Left lung (tissue), 10 donors: ENCODE measurements around the gene TCP11. TPM values are rescaled to one million over a fixed set of nuclear protein-coding genes. Genes with fewer than 3 reads are reported as not detected.

Source experiments
- ATAC-seq: fragments of 200-7000 bp; cut with Tn5 transposase; one replicate; pipeline ENCODE4 v1.9.1; 2020; ENCODE audit warnings: moderate library complexity
- DNase-seq, 4 donors: peaks; one replicate each; pipeline ENCODE4 v3.0.0-alpha.2; 2013 to 2020
- H3K27ac ChIP-seq, 2 donors: fragments of 200-600 bp; sonication (generic) in 1 of 2; one replicate each; pipeline versions ENCODE4 v1.5.0 to v1.8.0; 2020 to 2021
- H3K27me3 ChIP-seq, 2 donors: fragments of 200-600 bp; sonication (generic) in 1 of 2; one replicate each; pipeline versions ENCODE4 v1.5.0 to v1.8.0; 2020 to 2021
- H3K36me3 ChIP-seq, 2 donors: fragments of 200-600 bp; sonication (generic) in 1 of 2; one replicate each; pipeline versions ENCODE4 v1.5.0 to v1.8.0; 2020 to 2021
- H3K4me1 ChIP-seq, 2 donors: fragments of 200-600 bp; one replicate each; pipeline ENCODE4 v1.8.0; 2021
- H3K4me3 ChIP-seq, 2 donors: fragments of 200-600 bp; sonication (generic) in 1 of 2; one replicate each; pipeline versions ENCODE4 v1.5.0 to v1.8.0; 2020 to 2021; ENCODE audit warnings: mild to moderate bottlenecking in 1 of 2
- H3K9me3 ChIP-seq, 2 donors: fragments of 200-600 bp; sonication (generic) in 1 of 2; one replicate each; pipeline versions ENCODE4 v1.5.0 to v1.8.0; 2020 to 2021
- CTCF ChIP-seq, 2 donors: fragments of 200-600 bp; sonication (generic) in 1 of 2; IDR thresholded peaks; one replicate each; pipeline versions ENCODE4 v1.5.0 to v1.8.0; 2021; ENCODE audit warnings: antibody characterized with exemption in 2 of 2
- intact Hi-C, 2 donors: fragments of 100-400 bp; cut with DNase I; formaldehyde crosslinking; loops; one replicate each; pipeline versions ENCODE4 v1.11.2 to v1.14.2; 2022
- polyA plus RNA-seq, 6 donors: library from polyadenylated mRNA; unstranded; fragments of 120-200 nt; gene quantifications; one replicate each; pipeline ENCODE4 v1.2.1, GENCODE V29; 2013; ENCODE audit not compliant: insufficient read length in 6 of 6
- total RNA-seq, 2 donors: library from RNA; stranded (reverse); fragmentation: NEBNext Ultra II Directional; extraction: Animal tissue kit (Norgen Biotek cat#: 25700); gene quantifications; one replicate each; pipeline ENCODE4 v1.2.1, GENCODE V29; 2021
- donor health status: DM: no; HTN: yes; CAD: no.
- donor health status: DM: no; HTN: no; CAD: no.

The TCP11 gene
- total and polyA plus RNA-seq, 8 donors: 0.35 to 1.6 (median 0.69) TPM; not detected in 1

- Histone ChIP-seq H3K4me3 (no peak overlapping the region), H3K27ac (peak overlapping the region in 1 of 2 donors; percentile 39), H3K36me3 (no peaks in the 10 kb centered on the region), H3K9me3 (no peaks in the 10 kb centered on the region), H3K4me1 (peaks cover 4 to 17% of the 10 kb centered on the region in 2 donors), H3K27me3 (peaks cover 0 to 8% of the 10 kb centered on the region in 2 donors)
- intact Hi-C loops: no loop called here
- ATAC-seq (no peak), DNase-seq (no peak)
- no peak for TF ChIP-seq CTCF (IDR thresholded peaks at IDR 0.05)
Observed at GRCh38 chr6:35177596-35177995, 36.5 kb upstream of the TCP11 start.

- TF ChIP-seq CTCF (IDR thresholded peaks at IDR 0.05): no peak
- DNase-seq (no peak), ATAC-seq (no peak)
- Histone ChIP-seq H3K27ac (no peak overlapping the region), H3K4me3 (no peak overlapping the region), H3K4me1 (peaks cover 4 to 15% of the 10 kb centered on the region in 2 donors), H3K9me3 (no peaks in the 10 kb centered on the region), H3K36me3 (no peaks in the 10 kb centered on the region), H3K27me3 (peaks cover 0 to 4% of the 10 kb centered on the region in 2 donors)
- intact Hi-C loops: no loop called here
Observed at GRCh38 chr6:35177157-35177556, 36.0 kb upstream of the TCP11 start.

- Histone ChIP-seq H3K4me3 (no peak overlapping the region), H3K4me1 (peaks cover 4 to 8% of the 10 kb centered on the region in 2 donors), H3K27me3 (no peaks in the 10 kb centered on the region), H3K27ac (no peak overlapping the region), H3K9me3 (no peaks in the 10 kb centered on the region), H3K36me3 (no peaks in the 10 kb centered on the region)
- ATAC-seq (no peak), DNase-seq (no peak)
- intact Hi-C loops: no loop called here
- TF ChIP-seq CTCF (IDR thresholded peaks at IDR 0.05): no peak
Observed at GRCh38 chr6:35176301-35177024, 35.3 kb upstream of the TCP11 start.

- intact Hi-C loops: no loop called here
- ATAC-seq (no peak), DNase-seq (no peak)
- no peak overlapping the region for H3K4me3 ChIP-seq
- H3K27me3 ChIP-seq: no peaks in the 10 kb centered on the region
- H3K9me3 ChIP-seq: no peaks in the 10 kb centered on the region
- no peaks in the 10 kb centered on the region for H3K36me3 ChIP-seq
- no peaks in the 10 kb centered on the region for H3K4me1 ChIP-seq
- H3K27ac ChIP-seq: no peak overlapping the region
- no peak for TF ChIP-seq CTCF (IDR thresholded peaks at IDR 0.05)
Observed at GRCh38 chr6:35174501-35174900, 33.4 kb upstream of the TCP11 start.

GRCh38 chr6:35174088-35174434 is 32.9 kb upstream of the TCP11 start:
- Histone ChIP-seq H3K4me1 (no peaks in the 10 kb centered on the region), H3K36me3 (no peaks in the 10 kb centered on the region), H3K4me3 (no peak overlapping the region), H3K9me3 (no peaks in the 10 kb centered on the region), H3K27ac (no peak overlapping the region), H3K27me3 (no peaks in the 10 kb centered on the region)
- TF ChIP-seq CTCF (IDR thresholded peaks at IDR 0.05): no peak
- intact Hi-C loops: no loop called here
- ATAC-seq (no peak), DNase-seq (no peak)
